GM12878 (cell line): ENCODE results near the gene UBXN7. TPM values are rescaled to one million over a fixed set of nuclear protein-coding genes. Genes with fewer than 3 reads are reported as not detected.

Source experiments
- ATAC-seq: fragments of 200-7000 bp; cut with Tn5 transposase; 3 replicates; pipeline ENCODE4 v1.9.1; 2020; ENCODE audit warnings: mild to moderate bottlenecking, moderate library complexity
- BruUV-seq: library from RNA; stranded (reverse); fragments of 400-500 nt; replicated peaks from 2 replicates; lab custom pipeline; 2021; lab: Mats Ljungman, UMichigan
- CTCF ChIA-PET: fragments of 300-600 bp; sonication (Branson Sonifier 250); formaldehyde crosslinking; extraction: SDS; loops from one replicate; lab custom pipeline; 2021; ENCODE audit warnings: inconsistent platforms; lab: Yijun Ruan, JAX
- POLR2A ChIA-PET: fragments of 350-600 bp; formaldehyde crosslinking; extraction: SDS; loops from one replicate; lab custom pipeline; 2021; ENCODE audit warnings: inconsistent platforms; lab: Charles Lee
- RAD21 ChIA-PET: fragments of 300-600 bp; sonication (Branson Sonifier 250); formaldehyde crosslinking; loops from one replicate; lab custom pipeline; 2023; ENCODE audit warnings: antibody characterized with exemption; ENCODE audit not compliant: unreplicated experiment; lab: Charles Lee
- SMC1A ChIA-PET: fragments of 300-600 bp; sonication (Branson Sonifier 250); formaldehyde crosslinking; loops from one replicate; lab custom pipeline; 2023; ENCODE audit not compliant: unreplicated experiment, uncharacterized antibody; lab: Charles Lee
- DNase-seq: peaks from one replicate; pipeline ENCODE4 v3.0.0-alpha.2; 2011; ENCODE audit warnings: low read depth, low spot score
- FAIRE-seq: peaks from 3 replicates; lab custom pipeline; 2011; peaks lifted over from hg19 to GRCh38; lab: Jason Lieb, UNC
- H2AFZ ChIP-seq: 2 replicates; pipeline ENCODE4 v1.6.0; 2011; ENCODE audit warnings: low read depth, low read length, control low read depth; ENCODE audit not compliant: control insufficient read depth
- H3K27ac ChIP-seq: 2 replicates; pipeline ENCODE4 v1.5.1; 2011; ENCODE audit warnings: control low read depth; ENCODE audit not compliant: control insufficient read depth, insufficient read depth
- H3K27me3 ChIP-seq, 2 experiments: replicated peaks in 1 of 2; 2 replicates each; pipeline versions ENCODE4 v1.6.0 to v1.6.1; 2011; ENCODE audit warnings: low read length in 1 of 2; ENCODE audit not compliant: control insufficient read depth in 2 of 2, insufficient read depth in 2 of 2
- H3K36me3 ChIP-seq, 2 experiments: 2 replicates each; pipeline ENCODE4 v1.5.1; 2011; ENCODE audit warnings: low read length in 1 of 2; ENCODE audit not compliant: control insufficient read depth in 2 of 2, insufficient read depth in 2 of 2
- H3K4me1 ChIP-seq: 2 replicates; pipeline ENCODE4 v1.6.1; 2011; ENCODE audit warnings: mild to moderate bottlenecking, low read length, moderate library complexity, mixed read lengths; ENCODE audit not compliant: control insufficient read depth, insufficient read depth
- H3K4me2 ChIP-seq: 2 replicates; pipeline ENCODE4 v1.6.0; 2011; ENCODE audit warnings: control low read depth; ENCODE audit not compliant: control insufficient read depth, insufficient read depth
- H3K4me3 ChIP-seq: fragments of 200-600 bp; sonication (generic); 2 replicates; pipeline ENCODE4 v1.5.1; 2016
- H3K79me2 ChIP-seq: 2 replicates; pipeline ENCODE4 v1.6.0; 2011; ENCODE audit warnings: low read length; ENCODE audit not compliant: control insufficient read depth, insufficient read depth
- H3K9ac ChIP-seq: 2 replicates; pipeline ENCODE4 v1.8.0; 2011; ENCODE audit warnings: low read length, control low read depth, mixed read lengths; ENCODE audit not compliant: control insufficient read depth, insufficient read depth
- H3K9me3 ChIP-seq: replicated peaks from 3 replicates; pipeline ENCODE4 v1.5.1; 2011; ENCODE audit warnings: mild to moderate bottlenecking, low read length; ENCODE audit not compliant: control insufficient read depth, insufficient read depth
- H4K20me1 ChIP-seq: 2 replicates; pipeline ENCODE4 v1.6.0; 2011; ENCODE audit not compliant: control insufficient read depth, insufficient read depth
- ATF7 ChIP-seq: fragments of 450-650 bp; IDR thresholded peaks from 2 replicates; pipeline ENCODE4 v1.6.1; 2016; ENCODE audit warnings: low read depth, mild to moderate bottlenecking
- CEBPB ChIP-seq, 2 experiments: fragments of 150-350 bp in 1 of 2; IDR thresholded peaks; 2 replicates each; pipeline ENCODE4 v1.6.1; 2012 to 2014; ENCODE audit warnings: low read depth in 2 of 2, low read length in 2 of 2, borderline replicate concordance in 1 of 2, inconsistent platforms in 1 of 2
- CREB1 ChIP-seq: IDR thresholded peaks from 2 replicates; pipeline ENCODE4 v1.6.1; 2012; ENCODE audit warnings: low read depth, mild to moderate bottlenecking, inconsistent platforms
- HDGF ChIP-seq: fragments of 450-650 bp; IDR thresholded peaks from 2 replicates; pipeline ENCODE4 v1.6.1; 2016; ENCODE audit warnings: antibody characterized with exemption
- IRF4 ChIP-seq: IDR thresholded peaks from 2 replicates; pipeline ENCODE4 v1.6.1; 2011; ENCODE audit warnings: low read depth, low read length
- KDM1A ChIP-seq: fragments of 200-600 bp; sonication (generic); IDR thresholded peaks from 2 replicates; pipeline ENCODE4 v1.6.1; 2016; ENCODE audit warnings: borderline replicate concordance
- RUNX3 ChIP-seq: IDR thresholded peaks from 2 replicates; pipeline ENCODE4 v1.6.1; 2012; ENCODE audit warnings: low read length, inconsistent platforms
- SMAD5 ChIP-seq: IDR thresholded peaks from 2 replicates; pipeline ENCODE4 v1.6.1; 2016; ENCODE audit warnings: antibody characterized with exemption, low read depth
- SP1 ChIP-seq: IDR thresholded peaks from one replicate; pipeline ENCODE4 v1.6.1; 2011; ENCODE audit warnings: low read depth, low read length
- TBL1XR1 ChIP-seq: IDR thresholded peaks from 2 replicates; pipeline ENCODE4 v1.6.1; 2012; ENCODE audit warnings: low read depth, low read length, improper control_type of control experiment
- TCF7 ChIP-seq: IDR thresholded peaks from 2 replicates; pipeline ENCODE4 v1.6.1; 2014; ENCODE audit warnings: antibody characterized with exemption, borderline replicate concordance
- ZNF207 ChIP-seq: fragments of 450-650 bp; IDR thresholded peaks from 2 replicates; pipeline ENCODE4 v1.6.1; 2014; ENCODE audit warnings: antibody characterized with exemption, mild to moderate bottlenecking, borderline replicate concordance
- ZNF217 ChIP-seq: fragments of 450-650 bp; IDR thresholded peaks from 2 replicates; pipeline ENCODE4 v1.6.1; 2017; ENCODE audit warnings: antibody characterized with exemption, mild to moderate bottlenecking
- WGBS: methylation state at CpG from one replicate; pipeline ENCODE4 v1.1.6; 2016; ENCODE audit warnings: low lambda C conversion rate; ENCODE audit not compliant: insufficient replicate concordance, insufficient coverage; ENCODE audit errors: missing lambda C conversion rate; 5-methylcytosine and 5-hydroxymethylcytosine counted together
- in situ Hi-C: fragments of 300-500 bp; cut with MboI; formaldehyde crosslinking; loops from 9 replicates; pipeline ENCODE4 v1.14.3; 2018; ENCODE audit warnings: mixed read lengths
- intact Hi-C: fragments of 100-400 bp; cut with micrococcal nuclease; formaldehyde crosslinking; loops from one replicate; pipeline ENCODE4 v1.14.2; 2022; ENCODE audit not compliant: unreplicated experiment
- polyA plus RNA-seq, 11 experiments: library from polyadenylated mRNA; depleted of rRNA in 4 of 11; unstranded in 6 of 11; stranded (reverse) in 5 of 11; fragments of >200 nt; fragmentation: Nextera tagmentation in 4 of 11; fragmentation: Illumina TruSeq in 1 of 11; extraction: Ambion mirVana in 4 of 11; extraction: Trizol in 1 of 11; gene quantifications; 1 replicate in 1 of 11; 2 replicates in 10 of 11; pipeline versions ENCODE4 v1.2.1 to v1.2.3, GENCODE V29; 2011 to 2016; ENCODE audit warnings: inconsistent platforms in 2 of 11, missing spikeins in 2 of 11, low read depth in 1 of 11
- total RNA-seq, 4 experiments: library from RNA; depleted of rRNA in 3 of 4; stranded (reverse); fragments of >200 nt in 3 of 4; fragmentation: Illumina TruSeq in 1 of 4; extraction: Trizol in 1 of 4; gene quantifications; 2 replicates each; pipeline versions ENCODE4 v1.2.1 to v1.2.3, GENCODE V29; 2013 to 2021
- TF ChIP-seq, protein P1 (sequence below): fragments of 450-650 bp; IDR thresholded peaks from 2 replicates; pipeline ENCODE4 v1.6.1; 2017; ENCODE audit warnings: low read depth, mild to moderate bottlenecking, moderate library complexity
- TF ChIP-seq, protein P2 (sequence below): fragments of 450-650 bp; formaldehyde crosslinking; IDR thresholded peaks from 2 replicates; pipeline ENCODE4 v1.5.0; 2022; ENCODE audit warnings: mild to moderate bottlenecking, missing genetic modification characterization
- TF ChIP-seq, protein P3 (sequence below): fragments of 450-650 bp; IDR thresholded peaks from 2 replicates; pipeline ENCODE4 v1.6.1; 2017; ENCODE audit warnings: mild to moderate bottlenecking

The UBXN7 gene
- total and polyA plus RNA-seq, 10 of the 15 experiments (the other 5 are each of a cell fraction or from before 2014, with no cell fraction given): 4.8 to 78.4 (median 24.9) TPM

DNA sequence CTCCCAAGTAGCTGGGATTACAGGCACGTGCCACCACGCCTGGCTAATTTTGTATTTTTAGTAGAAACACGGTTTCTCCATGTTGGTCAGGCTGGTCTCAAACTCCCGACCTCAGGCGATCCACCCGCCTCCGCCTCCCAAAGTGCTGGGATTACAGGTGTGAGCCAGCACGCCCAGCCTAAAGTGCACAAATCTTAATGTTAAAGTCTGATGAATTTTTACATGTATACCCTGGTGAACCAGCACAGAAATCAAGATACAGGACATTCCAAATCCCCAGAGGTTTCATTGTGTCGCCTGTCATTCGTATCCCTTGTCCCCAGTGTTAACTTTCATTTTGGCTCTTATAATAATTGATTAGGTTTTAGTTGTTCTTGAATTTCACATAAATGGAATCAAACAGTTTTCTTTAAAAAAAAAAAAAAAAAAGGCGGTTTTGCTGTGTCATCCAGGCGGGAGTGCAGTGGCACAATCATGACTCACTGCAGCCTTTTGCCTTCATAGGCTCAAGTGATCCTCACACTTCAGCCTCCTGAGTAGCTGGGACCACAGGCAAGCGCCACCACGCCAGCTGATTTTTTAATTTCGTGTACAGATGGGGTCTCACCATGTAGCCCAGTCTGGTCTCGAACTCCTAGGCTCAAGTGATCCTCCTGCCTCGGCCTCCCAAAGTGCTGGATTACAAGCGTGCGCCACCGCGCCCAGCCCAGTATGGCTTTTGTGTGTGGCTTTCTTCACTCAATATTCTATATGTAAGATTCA is 92.6 kb downstream of the UBXN7 start:
- CTCF ChIA-PET: interaction anchor here (0.6 kb wide), 1 partner anchor 117 kb away, joined by 3 read pairs; no protein-coding TSS in a partner anchor
- BruUV-seq: no TSS peak
- no peaks in the 10 kb centered on the region for H4K20me1 ChIP-seq
- H3K4me2 ChIP-seq: no peak overlapping the region
- H3K4me3 ChIP-seq: no peak overlapping the region
- intact Hi-C loops: no loop called here
- no peaks in the 10 kb centered on the region; the same call in 2 of the 3 replicates for H3K9me3 ChIP-seq
- WGBS: 69% methylated on average over 21 of the region's 21 CpGs
- SMC1A ChIA-PET: no interaction called here
- FAIRE-seq (no peak), ATAC-seq (no peak), DNase-seq (no peak)
- no peaks in the 10 kb centered on the region for H3K79me2 ChIP-seq
- H2AFZ ChIP-seq: no peak overlapping the region
- no peaks in the 10 kb centered on the region for H3K27me3 ChIP-seq
- no peaks in the 10 kb centered on the region for H3K36me3 ChIP-seq
- no peaks in the 10 kb centered on the region for H3K4me1 ChIP-seq
- RAD21 ChIA-PET: no interaction called here
- POLR2A ChIA-PET: interaction anchor here (0.7 to 1.1 kb wide), 3 partner anchors 15 to 581 kb away, joined by 3 to 7 read pairs (median 6); no protein-coding TSS in a partner anchor
- no peak overlapping the region for H3K27ac ChIP-seq
- in situ Hi-C loops: no loop called here
- H3K9ac ChIP-seq: no peak overlapping the region
- TF ChIP-seq, protein P1, sequence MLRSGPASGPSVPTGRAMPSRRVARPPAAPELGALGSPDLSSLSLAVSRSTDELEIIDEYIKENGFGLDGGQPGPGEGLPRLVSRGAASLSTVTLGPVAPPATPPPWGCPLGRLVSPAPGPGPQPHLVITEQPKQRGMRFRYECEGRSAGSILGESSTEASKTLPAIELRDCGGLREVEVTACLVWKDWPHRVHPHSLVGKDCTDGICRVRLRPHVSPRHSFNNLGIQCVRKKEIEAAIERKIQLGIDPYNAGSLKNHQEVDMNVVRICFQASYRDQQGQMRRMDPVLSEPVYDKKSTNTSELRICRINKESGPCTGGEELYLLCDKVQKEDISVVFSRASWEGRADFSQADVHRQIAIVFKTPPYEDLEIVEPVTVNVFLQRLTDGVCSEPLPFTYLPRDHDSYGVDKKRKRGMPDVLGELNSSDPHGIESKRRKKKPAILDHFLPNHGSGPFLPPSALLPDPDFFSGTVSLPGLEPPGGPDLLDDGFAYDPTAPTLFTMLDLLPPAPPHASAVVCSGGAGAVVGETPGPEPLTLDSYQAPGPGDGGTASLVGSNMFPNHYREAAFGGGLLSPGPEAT: no peak
- TF ChIP-seq SP1: no peak
- no peak for TF ChIP-seq CREB1
- TF ChIP-seq RUNX3: no peak
- TF ChIP-seq SMAD5: no peak
- TF ChIP-seq, protein P2, sequence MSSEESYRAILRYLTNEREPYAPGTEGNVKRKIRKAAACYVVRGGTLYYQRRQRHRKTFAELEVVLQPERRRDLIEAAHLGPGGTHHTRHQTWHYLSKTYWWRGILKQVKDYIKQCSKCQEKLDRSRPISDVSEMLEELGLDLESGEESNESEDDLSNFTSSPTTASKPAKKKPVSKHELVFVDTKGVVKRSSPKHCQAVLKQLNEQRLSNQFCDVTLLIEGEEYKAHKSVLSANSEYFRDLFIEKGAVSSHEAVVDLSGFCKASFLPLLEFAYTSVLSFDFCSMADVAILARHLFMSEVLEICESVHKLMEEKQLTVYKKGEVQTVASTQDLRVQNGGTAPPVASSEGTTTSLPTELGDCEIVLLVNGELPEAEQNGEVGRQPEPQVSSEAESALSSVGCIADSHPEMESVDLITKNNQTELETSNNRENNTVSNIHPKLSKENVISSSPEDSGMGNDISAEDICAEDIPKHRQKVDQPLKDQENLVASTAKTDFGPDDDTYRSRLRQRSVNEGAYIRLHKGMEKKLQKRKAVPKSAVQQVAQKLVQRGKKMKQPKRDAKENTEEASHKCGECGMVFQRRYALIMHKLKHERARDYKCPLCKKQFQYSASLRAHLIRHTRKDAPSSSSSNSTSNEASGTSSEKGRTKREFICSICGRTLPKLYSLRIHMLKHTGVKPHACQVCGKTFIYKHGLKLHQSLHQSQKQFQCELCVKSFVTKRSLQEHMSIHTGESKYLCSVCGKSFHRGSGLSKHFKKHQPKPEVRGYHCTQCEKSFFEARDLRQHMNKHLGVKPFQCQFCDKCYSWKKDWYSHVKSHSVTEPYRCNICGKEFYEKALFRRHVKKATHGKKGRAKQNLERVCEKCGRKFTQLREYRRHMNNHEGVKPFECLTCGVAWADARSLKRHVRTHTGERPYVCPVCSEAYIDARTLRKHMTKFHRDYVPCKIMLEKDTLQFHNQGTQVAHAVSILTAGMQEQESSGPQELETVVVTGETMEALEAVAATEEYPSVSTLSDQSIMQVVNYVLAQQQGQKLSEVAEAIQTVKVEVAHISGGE: no peak
- TF ChIP-seq TBL1XR1: no peak
- no peak for TF ChIP-seq ZNF217
- TF ChIP-seq ZNF207: no peak
- TF ChIP-seq, protein P3, sequence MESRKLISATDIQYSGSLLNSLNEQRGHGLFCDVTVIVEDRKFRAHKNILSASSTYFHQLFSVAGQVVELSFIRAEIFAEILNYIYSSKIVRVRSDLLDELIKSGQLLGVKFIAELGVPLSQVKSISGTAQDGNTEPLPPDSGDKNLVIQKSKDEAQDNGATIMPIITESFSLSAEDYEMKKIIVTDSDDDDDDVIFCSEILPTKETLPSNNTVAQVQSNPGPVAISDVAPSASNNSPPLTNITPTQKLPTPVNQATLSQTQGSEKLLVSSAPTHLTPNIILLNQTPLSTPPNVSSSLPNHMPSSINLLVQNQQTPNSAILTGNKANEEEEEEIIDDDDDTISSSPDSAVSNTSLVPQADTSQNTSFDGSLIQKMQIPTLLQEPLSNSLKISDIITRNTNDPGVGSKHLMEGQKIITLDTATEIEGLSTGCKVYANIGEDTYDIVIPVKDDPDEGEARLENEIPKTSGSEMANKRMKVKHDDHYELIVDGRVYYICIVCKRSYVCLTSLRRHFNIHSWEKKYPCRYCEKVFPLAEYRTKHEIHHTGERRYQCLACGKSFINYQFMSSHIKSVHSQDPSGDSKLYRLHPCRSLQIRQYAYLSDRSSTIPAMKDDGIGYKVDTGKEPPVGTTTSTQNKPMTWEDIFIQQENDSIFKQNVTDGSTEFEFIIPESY: no peak
- TF ChIP-seq ATF7: no peak
- TF ChIP-seq CEBPB (IDR thresholded peaks at IDR 0.05; ENCODE audit: borderline replicate concordance in 1 of 2, low read depth in 2 of 2, low read length in 2 of 2): no peak
- no peak for TF ChIP-seq KDM1A
- no peak for TF ChIP-seq IRF4
- no peak for TF ChIP-seq TCF7
- no peak for TF ChIP-seq HDGF
